Natural killer cell treated with Interleukin-12 subunit alpha and Interleukin-12 subunit beta and Interleukin-15 and Interleukin-18, amount 100 ng/mL, for 72 hours (primary cell): ENCODE data around the gene KIAA1217. TPM values are rescaled to one million over a fixed set of nuclear protein-coding genes. Genes with fewer than 3 reads are reported as not detected.

Experiments
- ATAC-seq, 2 donors: fragments of 150-1000 bp; cut with Tn5 transposase in 1 of 2; sonication (Bioruptor Pico), chemical (Tn5 transposase) in 1 of 2; 2 replicates each; pipeline ENCODE4 v1.10.0; 2021
- DNase-seq: peaks from one replicate; pipeline ENCODE4 v3.0.0; 2022; ENCODE audit warnings: low spot score
- H3K27ac Mint-ChIP-seq, 2 donors: 1 replicate in 1 of 2; 2 replicates in 1 of 2; pipeline ENCODE4 v1.8.0; 2022; ENCODE audit warnings: mixed read lengths in 2 of 2, mild to moderate bottlenecking in 1 of 2, moderate library complexity in 1 of 2
- H3K27me3 Mint-ChIP-seq, 2 donors: 1 replicate in 1 of 2; 2 replicates in 1 of 2; pipeline ENCODE4 v1.8.0; 2022; ENCODE audit warnings: mixed read lengths in 2 of 2
- H3K36me3 Mint-ChIP-seq: one replicate; pipeline ENCODE4 v1.8.0; 2022; ENCODE audit warnings: mixed read lengths
- H3K4me1 Mint-ChIP-seq, 2 donors: 1 replicate in 1 of 2; 2 replicates in 1 of 2; pipeline ENCODE4 v1.8.0; 2022; ENCODE audit warnings: low read depth in 2 of 2, mixed read lengths in 2 of 2, mild to moderate bottlenecking in 1 of 2
- H3K4me3 Mint-ChIP-seq: one replicate; pipeline ENCODE4 v1.8.0; 2022; ENCODE audit warnings: mixed read lengths
- H3K9me3 Mint-ChIP-seq: 2 replicates; pipeline ENCODE4 v1.8.0; 2022; ENCODE audit warnings: mixed read lengths
- total RNA-seq, 2 donors: library from RNA; stranded (reverse); gene quantifications; one replicate each; pipeline ENCODE4 v1.2.3, GENCODE V29; 2022

The KIAA1217 gene
- total RNA-seq, 2 donors from 2014 or later, result 1.0 to 2.3 TPM

DNA sequence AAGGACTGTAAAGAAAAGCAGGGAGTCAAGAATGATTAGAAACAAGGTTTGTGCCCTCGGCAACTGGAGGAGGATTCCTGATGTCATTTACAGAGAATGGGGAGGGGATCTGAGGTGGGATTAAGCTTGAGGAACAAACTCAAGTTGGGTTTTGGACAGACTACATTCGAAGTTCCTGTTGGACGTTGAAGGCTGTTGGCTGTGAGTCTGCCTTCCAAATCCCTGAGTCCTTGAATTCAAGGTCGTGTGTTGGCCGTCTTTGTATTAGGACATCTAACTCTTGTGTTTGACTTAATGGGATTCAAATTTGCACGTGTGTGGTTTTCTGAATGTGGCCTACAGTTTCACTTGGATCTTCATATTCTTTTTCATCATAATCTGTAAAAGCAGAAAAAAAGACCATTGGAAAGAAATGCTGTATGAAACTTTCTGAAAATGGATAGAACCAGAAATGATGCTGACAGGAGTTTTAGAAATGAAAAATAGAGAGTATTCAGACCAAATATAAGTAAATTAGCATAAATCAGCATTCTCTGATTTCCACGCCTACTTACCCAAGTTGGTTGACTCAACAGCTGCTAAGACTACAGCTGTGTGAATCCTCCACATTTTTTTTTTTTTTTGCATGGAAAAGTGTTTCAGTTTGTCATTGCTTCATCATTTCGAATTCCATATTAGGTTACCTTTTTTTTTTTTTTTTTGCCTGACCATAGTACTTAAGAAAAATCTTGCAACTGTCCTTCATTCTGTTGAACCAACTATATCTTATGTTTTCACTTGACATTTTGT, 94.8 kb downstream of the KIAA1217 start:
- Mint-ChIP-seq H3K36me3 (no peaks in the 10 kb centered on the region), H3K27me3 (no peaks in the 10 kb centered on the region)

DNA sequence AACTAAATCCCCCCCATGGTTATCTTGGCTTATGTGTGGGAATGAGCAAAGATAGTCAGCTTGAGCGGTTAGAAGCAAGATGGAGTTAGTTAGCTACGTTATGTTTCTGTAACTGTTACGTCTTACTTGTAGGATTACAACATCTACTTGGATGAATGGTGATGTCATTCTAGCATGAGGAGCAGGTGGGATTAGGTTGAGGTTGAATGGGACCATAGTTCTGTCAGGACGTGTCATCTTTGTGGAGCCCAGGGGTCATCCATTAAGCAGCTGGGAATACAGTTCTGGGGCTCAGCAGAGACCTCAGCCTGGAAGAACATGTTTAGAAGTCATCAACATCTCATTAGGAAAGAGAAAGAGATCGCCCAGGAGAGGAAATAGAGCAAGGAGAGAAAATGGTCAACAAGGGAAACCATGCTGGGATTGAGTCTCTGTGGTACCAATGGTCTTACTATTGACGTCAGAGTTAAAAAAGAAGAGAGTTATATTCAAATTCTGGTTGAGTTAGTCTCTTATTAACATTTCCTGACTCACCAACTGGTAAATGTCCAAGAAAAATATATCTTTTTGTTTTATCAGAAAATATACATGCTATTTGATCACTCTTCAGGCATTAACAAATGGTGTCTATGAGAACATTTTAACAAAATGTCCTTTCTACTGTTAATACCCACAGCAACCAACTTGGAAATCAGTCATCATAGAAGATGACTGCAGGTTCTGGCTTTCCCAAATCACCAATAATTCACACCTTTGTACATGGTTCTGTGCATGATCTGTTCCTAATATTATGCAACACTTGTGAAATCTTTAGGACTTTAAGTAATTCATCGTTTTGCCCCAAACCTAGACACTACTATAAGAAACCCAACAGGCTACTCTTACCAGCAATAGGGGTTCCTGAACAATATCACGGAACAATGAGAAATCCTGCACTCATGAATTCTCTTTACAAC, 96.9 kb downstream of the KIAA1217 start:
- Mint-ChIP-seq H3K27me3 (no peaks in the 10 kb centered on the region), H3K36me3 (no peaks in the 10 kb centered on the region), H3K27ac (no peak overlapping the region), H3K4me3 (no peak overlapping the region), H3K9me3 (peaks cover 4% of the 10 kb centered on the region), H3K4me1 (no peaks in the 10 kb centered on the region)
- no peak for DNase-seq
- ATAC-seq, result no peak

More for the DNA sequence above, 94.8 kb downstream of the KIAA1217 start:
- H3K4me1 Mint-ChIP-seq, result no peaks in the 10 kb centered on the region
- no peak overlapping the region for H3K27ac Mint-ChIP-seq
- DNase-seq (no peak), ATAC-seq (no peak)
- H3K9me3 Mint-ChIP-seq, result peaks cover 4% of the 10 kb centered on the region
- no peak overlapping the region for H3K4me3 Mint-ChIP-seq

DNA sequence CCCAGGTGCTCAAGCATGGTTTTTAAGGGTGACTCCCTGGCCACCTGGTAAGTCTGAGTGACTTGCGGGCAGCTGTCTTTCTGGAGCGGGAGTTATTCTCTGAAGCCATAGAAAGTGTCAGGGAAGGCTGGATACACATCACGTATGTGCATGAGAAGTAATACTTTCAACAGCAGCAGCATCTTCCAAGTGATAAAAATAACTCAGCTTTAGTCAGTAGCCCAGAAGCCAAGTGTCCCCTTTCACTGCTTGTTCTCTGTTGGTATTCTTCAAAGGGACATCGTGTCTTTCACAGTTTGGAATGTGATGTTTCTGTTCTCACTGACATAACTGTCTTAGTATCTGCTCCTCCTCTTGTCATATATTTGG, 97.6 kb downstream of the KIAA1217 start:
- H3K27ac Mint-ChIP-seq, result no peak overlapping the region
- no peaks in the 10 kb centered on the region for H3K27me3 Mint-ChIP-seq
- no peak overlapping the region for H3K4me3 Mint-ChIP-seq
- ATAC-seq, result no peak
- H3K4me1 Mint-ChIP-seq, result no peaks in the 10 kb centered on the region
- DNase-seq, result no peak
- no peaks in the 10 kb centered on the region for H3K36me3 Mint-ChIP-seq
- peaks cover 4% of the 10 kb centered on the region for H3K9me3 Mint-ChIP-seq

DNA sequence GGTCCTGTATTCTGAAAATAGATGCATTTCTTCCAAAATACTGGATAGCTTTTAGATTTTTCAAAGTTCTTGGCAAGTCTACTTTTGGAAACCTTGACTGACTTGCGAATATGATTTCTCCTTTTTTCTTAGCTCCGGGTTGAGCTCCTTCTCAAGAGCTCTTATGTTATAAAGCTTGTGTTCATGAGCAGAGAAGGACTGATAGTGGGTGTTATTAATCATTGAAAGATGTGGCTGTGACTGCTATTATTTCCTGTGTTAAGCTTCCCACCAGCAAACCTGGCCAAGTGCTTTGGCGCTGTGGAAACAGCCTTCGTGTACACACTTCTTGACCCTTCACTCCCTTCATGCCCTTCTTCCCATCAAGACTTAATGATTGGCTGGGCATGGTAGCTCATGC, 98.2 kb downstream of the KIAA1217 start:
- Mint-ChIP-seq H3K9me3 (peaks cover 4% of the 10 kb centered on the region), H3K4me1 (no peaks in the 10 kb centered on the region), H3K36me3 (no peaks in the 10 kb centered on the region), H3K27ac (no peak overlapping the region), H3K4me3 (no peak overlapping the region), H3K27me3 (no peaks in the 10 kb centered on the region)
- ATAC-seq (no peak), DNase-seq (no peak)

DNA sequence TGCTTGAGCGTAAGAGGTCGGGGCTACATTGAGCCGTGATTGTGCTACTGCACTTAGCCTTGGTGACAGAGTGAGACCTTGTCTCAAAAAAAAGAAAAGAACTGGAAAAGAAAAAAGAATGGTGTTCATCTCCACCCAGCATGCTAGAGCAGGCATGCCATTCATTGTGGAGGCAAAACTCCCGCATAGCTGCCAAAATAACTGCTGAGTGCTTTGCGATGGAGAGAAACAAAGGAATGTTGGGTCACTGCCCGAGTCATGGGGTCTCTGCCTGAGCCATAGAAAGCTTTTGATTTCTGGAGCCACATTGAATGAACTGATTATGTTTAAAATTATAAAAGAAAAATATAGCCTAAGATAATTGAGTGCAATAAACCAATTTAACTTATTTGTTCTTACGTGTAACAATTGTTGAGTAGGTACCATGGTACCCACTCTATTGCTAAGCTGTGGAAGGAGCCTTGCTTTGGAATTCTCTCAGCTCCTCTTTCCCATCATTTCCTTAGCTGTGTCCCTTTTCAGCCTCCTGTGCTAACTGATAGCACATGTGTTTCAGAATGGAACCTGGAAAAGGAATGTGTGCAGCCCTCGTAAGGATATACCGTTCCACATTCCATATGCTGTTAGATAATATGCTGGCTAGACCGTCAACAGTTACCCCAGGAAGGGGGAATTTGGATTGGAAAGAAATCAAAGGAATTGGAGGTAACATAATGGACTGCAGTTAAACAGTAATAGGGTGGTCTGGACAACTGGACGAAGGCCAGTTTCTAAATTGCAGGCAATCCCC, 99.0 kb downstream of the KIAA1217 start:
- no peak overlapping the region for H3K4me3 Mint-ChIP-seq
- ATAC-seq, result no peak
- no peaks in the 10 kb centered on the region for H3K36me3 Mint-ChIP-seq
- no peak overlapping the region for H3K27ac Mint-ChIP-seq
- H3K27me3 Mint-ChIP-seq, result no peaks in the 10 kb centered on the region
- H3K4me1 Mint-ChIP-seq, result no peaks in the 10 kb centered on the region
- DNase-seq, result no peak
- H3K9me3 Mint-ChIP-seq, result peaks cover 4% of the 10 kb centered on the region

DNA sequence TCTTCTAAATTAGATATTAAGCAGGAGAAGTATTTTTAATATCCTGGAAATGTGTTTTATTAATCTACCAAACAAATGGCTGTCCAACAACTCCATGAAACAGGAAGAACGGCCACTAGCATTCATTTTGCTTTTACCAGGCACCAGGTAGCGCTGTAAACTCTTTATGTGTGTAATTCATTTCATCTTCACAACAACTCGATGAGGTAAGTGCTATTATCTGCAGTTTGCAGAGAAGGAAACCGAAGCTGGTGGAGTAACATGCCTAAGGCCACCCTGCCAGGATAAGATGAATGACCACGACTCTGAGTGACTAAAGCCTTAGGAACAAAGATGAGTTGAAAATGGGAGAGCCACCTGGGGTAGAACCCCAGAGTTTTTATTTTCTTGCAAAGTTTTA, 101.2 kb downstream of the KIAA1217 start:
- Mint-ChIP-seq H3K4me1 (no peaks in the 10 kb centered on the region), H3K27ac (no peak overlapping the region), H3K9me3 (peaks cover 4% of the 10 kb centered on the region), H3K27me3 (no peaks in the 10 kb centered on the region), H3K36me3 (no peaks in the 10 kb centered on the region), H3K4me3 (no peak overlapping the region)
- ATAC-seq (no peak), DNase-seq (no peak)

DNA sequence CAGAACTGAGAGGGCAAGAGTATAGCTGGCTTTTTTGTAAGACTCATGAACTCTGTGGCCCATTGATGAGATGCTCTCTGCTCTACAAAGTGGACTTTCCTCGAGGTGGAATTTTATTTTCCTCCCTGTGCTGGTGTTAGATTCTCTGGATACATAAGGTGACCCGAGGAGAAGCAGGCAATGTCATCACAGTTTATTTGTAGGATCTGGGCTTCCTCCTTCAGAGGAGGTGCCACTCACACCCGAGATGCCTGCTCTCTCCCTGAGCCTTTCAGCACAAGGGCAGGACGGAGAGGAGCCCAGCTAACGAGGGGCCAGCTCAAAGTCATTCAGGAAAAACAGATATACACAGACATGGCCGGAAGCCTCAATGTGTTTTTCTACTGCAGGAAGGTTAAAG, 103.0 kb downstream of the KIAA1217 start:
- H3K27me3 Mint-ChIP-seq, result no peaks in the 10 kb centered on the region
- no peak overlapping the region for H3K4me3 Mint-ChIP-seq
- no peaks in the 10 kb centered on the region for H3K4me1 Mint-ChIP-seq
- no peaks in the 10 kb centered on the region for H3K9me3 Mint-ChIP-seq
- H3K36me3 Mint-ChIP-seq, result no peaks in the 10 kb centered on the region
- H3K27ac Mint-ChIP-seq, result no peak overlapping the region
- DNase-seq, result no peak
- no peak for ATAC-seq

DNA sequence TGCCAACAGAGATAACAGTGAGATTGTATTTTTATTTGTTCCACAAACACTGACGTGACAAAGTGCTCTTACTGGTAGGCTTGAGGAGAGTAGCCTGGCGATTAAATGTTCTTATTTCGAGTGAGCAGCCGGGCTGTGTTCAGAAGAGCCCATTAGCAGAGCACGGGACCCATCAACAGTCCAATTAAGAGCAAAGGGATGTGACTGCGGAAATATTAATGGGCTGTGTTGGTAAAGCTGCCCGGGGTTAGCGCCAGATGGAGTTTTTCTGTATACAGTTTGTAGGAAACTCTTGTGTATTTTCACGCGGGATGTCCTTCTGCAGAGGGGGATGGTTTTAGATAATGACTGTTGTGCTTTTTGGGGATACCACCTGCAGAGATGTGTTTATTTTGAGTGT, 104.3 kb downstream of the KIAA1217 start:
- H3K36me3 Mint-ChIP-seq, result no peaks in the 10 kb centered on the region
- no peaks in the 10 kb centered on the region for H3K9me3 Mint-ChIP-seq
- DNase-seq (no peak), ATAC-seq (no peak)
- no peak overlapping the region for H3K27ac Mint-ChIP-seq
- no peaks in the 10 kb centered on the region for H3K4me1 Mint-ChIP-seq
- H3K27me3 Mint-ChIP-seq, result no peaks in the 10 kb centered on the region
- H3K4me3 Mint-ChIP-seq, result no peak overlapping the region

DNA sequence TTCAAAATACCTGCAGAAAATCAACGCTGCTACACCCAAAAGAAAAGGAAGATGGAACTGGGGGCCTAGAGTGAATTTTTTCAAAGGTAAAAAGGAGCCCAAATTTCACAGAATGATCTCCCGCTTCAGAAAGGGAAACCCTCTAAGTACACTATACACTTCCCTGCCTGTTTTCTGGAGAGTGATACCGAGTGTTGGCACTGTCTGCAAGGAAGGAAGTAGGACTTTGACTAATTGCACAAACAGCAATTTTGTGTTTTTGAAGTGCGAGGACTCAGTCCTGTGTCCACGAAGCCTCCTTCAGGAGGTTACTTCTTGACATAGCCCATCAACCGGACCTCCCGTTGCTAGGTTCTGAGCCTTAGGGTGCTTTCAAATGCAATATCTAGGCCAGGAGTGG, 106.3 kb downstream of the KIAA1217 start:
- Mint-ChIP-seq H3K27me3 (peaks cover 0 to 2% of the 10 kb centered on the region in 2 donors), H3K36me3 (no peaks in the 10 kb centered on the region), H3K4me1 (no peaks in the 10 kb centered on the region), H3K4me3 (no peak overlapping the region), H3K27ac (no peak overlapping the region), H3K9me3 (no peaks in the 10 kb centered on the region)
- DNase-seq (no peak), ATAC-seq (no peak)

DNA sequence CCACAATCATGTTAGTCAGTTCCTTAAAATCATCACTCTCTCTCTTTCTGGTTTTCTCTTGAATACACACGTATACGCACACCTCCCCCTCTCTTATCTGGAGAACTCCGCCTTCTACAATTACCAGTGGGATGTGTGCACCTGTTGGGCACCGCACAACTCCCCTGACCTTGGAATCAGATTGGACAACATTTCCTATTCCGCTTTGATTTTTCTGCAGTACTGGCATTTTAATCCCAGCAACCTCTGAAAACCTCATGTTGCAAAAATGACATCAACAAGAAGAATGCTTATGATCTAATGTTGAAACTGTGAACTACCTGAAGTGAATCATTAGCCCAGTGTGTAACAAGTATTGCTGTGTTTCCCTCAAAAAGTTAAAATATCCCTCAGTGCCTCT, 109.6 kb downstream of the KIAA1217 start:
- Mint-ChIP-seq H3K9me3 (no peaks in the 10 kb centered on the region), H3K27me3 (peaks cover 0 to 2% of the 10 kb centered on the region in 2 donors), H3K4me1 (no peaks in the 10 kb centered on the region), H3K4me3 (no peak overlapping the region), H3K36me3 (no peaks in the 10 kb centered on the region), H3K27ac (no peak overlapping the region)
- DNase-seq (no peak), ATAC-seq (no peak)

DNA sequence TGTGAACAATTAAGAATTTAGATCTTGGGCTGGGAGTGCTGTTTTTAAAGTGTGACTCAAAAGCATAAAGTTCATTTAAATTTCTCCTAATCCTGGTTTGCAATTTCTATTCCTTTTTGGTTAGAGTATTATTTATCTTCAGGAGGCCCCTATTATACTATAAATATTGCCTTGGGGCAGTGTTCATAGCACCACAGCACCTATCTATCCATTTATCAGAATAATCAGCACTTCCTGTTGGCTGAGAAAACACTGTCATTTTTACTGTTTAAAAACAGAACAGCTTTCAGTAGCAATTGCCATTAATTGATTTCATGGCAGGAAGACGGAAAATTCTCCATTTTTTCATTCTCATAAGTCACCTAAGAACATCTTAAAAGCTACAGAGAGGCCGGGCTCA, 111.4 kb downstream of the KIAA1217 start:
- no peak for DNase-seq
- Mint-ChIP-seq H3K4me1 (no peaks in the 10 kb centered on the region), H3K9me3 (peaks cover 3% of the 10 kb centered on the region), H3K27ac (no peak overlapping the region), H3K36me3 (no peaks in the 10 kb centered on the region), H3K27me3 (peaks cover 0 to 2% of the 10 kb centered on the region in 2 donors), H3K4me3 (no peak overlapping the region)
- ATAC-seq, result no peak

DNA sequence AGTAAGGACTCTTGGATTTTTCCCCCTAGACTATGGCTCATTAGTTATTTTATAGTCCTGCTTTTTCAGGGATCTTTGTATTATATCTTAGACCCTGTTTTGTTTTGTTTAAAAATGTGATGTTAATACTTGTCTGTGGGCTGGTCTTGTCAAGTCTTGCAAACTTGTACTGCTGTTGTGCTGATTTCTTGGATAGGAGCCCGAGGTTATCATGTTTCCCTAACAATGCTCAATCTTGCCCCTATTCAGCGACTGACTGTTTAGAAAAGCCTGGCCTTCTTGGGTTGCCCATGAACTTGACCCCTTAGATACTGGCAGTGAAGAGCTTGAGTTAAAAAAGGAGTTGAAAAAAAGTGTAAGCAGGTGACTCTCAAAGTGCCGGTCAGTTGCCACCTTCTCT, 115.7 kb downstream of the KIAA1217 start:
- ATAC-seq (no peak), DNase-seq (no peak)
- Mint-ChIP-seq H3K27ac (no peak overlapping the region), H3K4me3 (no peak overlapping the region), H3K4me1 (no peaks in the 10 kb centered on the region), H3K27me3 (no peaks in the 10 kb centered on the region), H3K36me3 (no peaks in the 10 kb centered on the region), H3K9me3 (peaks cover 3% of the 10 kb centered on the region)

DNA sequence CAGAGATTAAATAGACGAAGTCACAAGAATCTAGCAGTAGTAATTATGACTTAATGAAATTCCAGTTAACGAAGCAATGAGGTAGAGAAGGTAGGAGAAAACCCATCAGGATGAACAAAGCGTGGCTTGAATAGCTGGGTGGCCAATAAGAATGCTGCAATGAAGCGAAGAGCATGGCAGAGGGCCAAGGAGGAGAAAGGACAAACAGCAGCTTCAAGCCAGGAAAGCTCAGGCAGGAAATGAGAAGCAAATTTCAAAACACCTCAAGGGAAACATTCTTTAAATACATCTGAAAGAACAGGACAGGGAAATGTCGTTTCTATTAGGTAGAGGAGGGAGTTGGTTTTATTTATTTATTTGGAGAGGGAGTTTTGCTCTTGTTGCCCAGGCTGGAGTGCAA, 122.5 kb downstream of the KIAA1217 start:
- Mint-ChIP-seq H3K36me3 (no peaks in the 10 kb centered on the region), H3K27ac (no peak overlapping the region), H3K27me3 (no peaks in the 10 kb centered on the region), H3K9me3 (peaks cover 8% of the 10 kb centered on the region), H3K4me1 (no peaks in the 10 kb centered on the region), H3K4me3 (no peak overlapping the region)
- ATAC-seq, result no peak
- no peak for DNase-seq

DNA sequence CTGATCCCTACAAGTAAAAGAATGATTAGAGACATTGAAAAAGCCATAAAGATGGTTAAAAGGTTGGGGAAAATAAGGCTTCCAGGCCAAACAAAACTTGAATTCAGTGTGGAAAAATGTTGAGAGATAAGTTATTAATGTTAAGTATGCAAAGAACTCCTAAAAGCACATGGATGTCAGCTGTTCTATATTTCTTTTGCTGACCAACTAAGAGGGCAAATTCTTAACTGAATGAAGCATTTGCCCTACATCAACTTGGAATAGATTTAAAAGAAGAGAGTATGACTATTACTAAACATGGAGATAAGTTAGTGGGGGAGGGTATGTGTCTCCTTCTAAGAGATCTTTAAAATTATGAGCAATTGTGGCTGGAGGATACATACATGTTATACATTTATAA, 124.8 kb downstream of the KIAA1217 start:
- H3K27me3 Mint-ChIP-seq, result no peaks in the 10 kb centered on the region
- DNase-seq (no peak), ATAC-seq (no peak)
- H3K9me3 Mint-ChIP-seq, result peaks cover 8% of the 10 kb centered on the region
- no peak overlapping the region for H3K4me3 Mint-ChIP-seq
- H3K27ac Mint-ChIP-seq, result no peak overlapping the region
- no peaks in the 10 kb centered on the region for H3K36me3 Mint-ChIP-seq
- H3K4me1 Mint-ChIP-seq, result no peaks in the 10 kb centered on the region
